Right lobe of liver (tissue), 6 donors: ENCODE results near the gene LPAR2. TPM values are rescaled to one million over a fixed set of nuclear protein-coding genes. Genes with fewer than 3 reads are reported as not detected.

Experiments used
- ATAC-seq, 4 donors: fragments of 200-7000 bp; cut with Tn5 transposase; one replicate each; pipeline ENCODE4 v1.9.1; 2020; ENCODE audit warnings: mild to moderate bottlenecking in 4 of 4, moderate library complexity in 4 of 4
- DNase-seq, 3 donors: peaks; one replicate each; pipeline ENCODE4 v3.0.0-alpha.2; 2020
- H3K27ac ChIP-seq, 3 donors: fragments of 200-600 bp; one replicate each; pipeline ENCODE4 v1.8.0; 2022
- H3K27me3 ChIP-seq, 2 donors: fragments of 200-600 bp; one replicate each; pipeline ENCODE4 v1.8.0; 2022
- H3K36me3 ChIP-seq, 4 donors: fragments of 200-600 bp; sonication (generic) in 1 of 4; one replicate each; pipeline versions ENCODE4 v1.5.1 to v1.8.0; 2017 to 2022; ENCODE audit warnings: control low read depth in 1 of 4
- H3K4me1 ChIP-seq, 4 donors: fragments of 200-600 bp; sonication (generic) in 1 of 4; one replicate each; pipeline versions ENCODE4 v1.5.1 to v1.8.0; 2017 to 2022; ENCODE audit warnings: control low read depth in 1 of 4
- H3K4me3 ChIP-seq, 3 donors: fragments of 200-600 bp; one replicate each; pipeline ENCODE4 v1.8.0; 2022
- H3K9me3 ChIP-seq, 4 donors: fragments of 200-600 bp; sonication (generic) in 1 of 4; one replicate each; pipeline versions ENCODE4 v1.5.1 to v1.8.0; 2017 to 2022; ENCODE audit warnings: control low read depth in 1 of 4
- POLR2A ChIP-seq: fragments of 450-650 bp; IDR thresholded peaks from one replicate; pipeline ENCODE4 v1.6.1; 2017; ENCODE audit warnings: antibody characterized with exemption, mild to moderate bottlenecking
- WGBS: methylation state at CpG from one replicate; pipeline ENCODE4 v1.1.6; 2018; ENCODE audit warnings: low coverage, low lambda C conversion rate; ENCODE audit not compliant: insufficient coverage; ENCODE audit errors: missing lambda C conversion rate; 5-methylcytosine and 5-hydroxymethylcytosine counted together
- intact Hi-C, 2 donors: fragments of 100-400 bp; cut with DNase I; formaldehyde crosslinking; loops; one replicate each; pipeline versions ENCODE4 v1.11.2 to v1.14.1; 2022
- total RNA-seq, 6 experiments: library from RNA; depleted of rRNA in 2 of 6; stranded (reverse); fragments of >200 nt in 2 of 6; fragmentation: NEBNext Ultra II Directional in 3 of 6; extraction: Animal tissue kit (Norgen Biotek cat#: 25700) in 3 of 6; gene quantifications; one replicate each; pipeline versions ENCODE4 v1.1.0 to v1.2.4, GENCODE V29; 2016 to 2023
- TF ChIP-seq, protein P1 (sequence below), 4 donors: fragments of 200-600 bp in 3 of 4; fragments of 450-650 bp in 1 of 4; IDR thresholded peaks; one replicate each; pipeline versions ENCODE4 v1.5.1 to v1.8.0; 2016 to 2022; ENCODE audit warnings: antibody characterized with exemption in 4 of 4, mild to moderate bottlenecking in 2 of 4
- donor health status: DM: no; HTN: yes; CAD: no.
- donor health status: DM: no; HTN: no; CAD: no.
- donor health status: DM: no; HTN: no; CAD: no.
- donor health status: DM: no; HTN: yes; CAD: no.
- donor health status: DM: no; HTN: yes; CAD: no.

The LPAR2 gene
- total RNA-seq, 6 experiments from 2014 or later: 1.7 to 2.7 (median 2.2) TPM

- TF ChIP-seq, protein P1, sequence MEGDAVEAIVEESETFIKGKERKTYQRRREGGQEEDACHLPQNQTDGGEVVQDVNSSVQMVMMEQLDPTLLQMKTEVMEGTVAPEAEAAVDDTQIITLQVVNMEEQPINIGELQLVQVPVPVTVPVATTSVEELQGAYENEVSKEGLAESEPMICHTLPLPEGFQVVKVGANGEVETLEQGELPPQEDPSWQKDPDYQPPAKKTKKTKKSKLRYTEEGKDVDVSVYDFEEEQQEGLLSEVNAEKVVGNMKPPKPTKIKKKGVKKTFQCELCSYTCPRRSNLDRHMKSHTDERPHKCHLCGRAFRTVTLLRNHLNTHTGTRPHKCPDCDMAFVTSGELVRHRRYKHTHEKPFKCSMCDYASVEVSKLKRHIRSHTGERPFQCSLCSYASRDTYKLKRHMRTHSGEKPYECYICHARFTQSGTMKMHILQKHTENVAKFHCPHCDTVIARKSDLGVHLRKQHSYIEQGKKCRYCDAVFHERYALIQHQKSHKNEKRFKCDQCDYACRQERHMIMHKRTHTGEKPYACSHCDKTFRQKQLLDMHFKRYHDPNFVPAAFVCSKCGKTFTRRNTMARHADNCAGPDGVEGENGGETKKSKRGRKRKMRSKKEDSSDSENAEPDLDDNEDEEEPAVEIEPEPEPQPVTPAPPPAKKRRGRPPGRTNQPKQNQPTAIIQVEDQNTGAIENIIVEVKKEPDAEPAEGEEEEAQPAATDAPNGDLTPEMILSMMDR (IDR thresholded peaks at IDR 0.05): no peak
- TF ChIP-seq POLR2A: no peak
- H3K27me3 ChIP-seq: no peaks in the 10 kb centered on the region
- no peaks in the 10 kb centered on the region for H3K9me3 ChIP-seq
- WGBS: 46% methylated on average over 12 of the region's 13 CpGs
- H3K36me3 ChIP-seq: no peaks in the 10 kb centered on the region
- H3K4me1 ChIP-seq: no peaks in the 10 kb centered on the region
- no peak for DNase-seq
- ATAC-seq: peak in 3 of 4 donors; percentile 36 to 77 (median 37)
- intact Hi-C loops: no loop called here
- H3K27ac ChIP-seq: no peak overlapping the region
- H3K4me3 ChIP-seq: no peak overlapping the region
Observed at GRCh38 chr19:19591133-19591825, 36.7 kb downstream of the LPAR2 start.

DNA sequence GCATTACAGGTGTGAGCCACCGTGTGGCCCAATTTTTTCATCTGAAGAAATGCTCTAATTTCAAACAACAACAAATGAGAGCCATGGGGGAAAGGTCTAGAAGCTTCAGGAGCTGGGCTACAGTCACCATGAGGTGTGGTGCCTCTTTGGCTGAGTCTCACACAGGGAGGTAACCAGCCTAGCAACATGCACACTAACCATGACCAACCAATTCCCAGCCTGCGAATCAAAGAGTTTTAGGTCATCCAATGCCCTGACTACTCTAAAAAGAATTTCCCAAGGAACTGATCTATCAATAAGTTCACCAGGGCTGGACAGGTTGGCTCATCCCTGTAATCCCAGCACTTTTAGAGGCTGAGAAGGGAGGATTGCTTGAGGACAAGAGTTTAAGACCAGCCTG, 39.5 kb downstream of the LPAR2 start:
- H3K27ac ChIP-seq: no peak overlapping the region
- no peaks in the 10 kb centered on the region for H3K4me1 ChIP-seq
- intact Hi-C loops: no loop called here
- no peak for TF ChIP-seq POLR2A
- TF ChIP-seq, protein P1 (IDR thresholded peaks at IDR 0.05): no peak
- no peak for DNase-seq
- no peak for ATAC-seq
- H3K4me3 ChIP-seq: no peak overlapping the region
- 71% methylated on average over 2 of the region's 2 CpGs for WGBS
- no peaks in the 10 kb centered on the region for H3K9me3 ChIP-seq
- H3K36me3 ChIP-seq: no peaks in the 10 kb centered on the region
- no peaks in the 10 kb centered on the region for H3K27me3 ChIP-seq

- H3K9me3 ChIP-seq: no peaks in the 10 kb centered on the region
- DNase-seq (no peak), ATAC-seq (no peak)
- no peaks in the 10 kb centered on the region for H3K36me3 ChIP-seq
- intact Hi-C loops: no loop called here
- no peak for TF ChIP-seq POLR2A
- TF ChIP-seq, protein P1 (IDR thresholded peaks at IDR 0.05): no peak
- no peak overlapping the region for H3K27ac ChIP-seq
- no peaks in the 10 kb centered on the region for H3K27me3 ChIP-seq
- H3K4me3 ChIP-seq: no peak overlapping the region
- no peaks in the 10 kb centered on the region for H3K4me1 ChIP-seq
- 62% methylated on average over 2 of the region's 5 CpGs for WGBS
Observed at GRCh38 chr19:19587771-19588170, 40.2 kb downstream of the LPAR2 start.

- Histone ChIP-seq H3K4me1 (no peaks in the 10 kb centered on the region), H3K4me3 (no peak overlapping the region), H3K27ac (no peak overlapping the region), H3K27me3 (no peaks in the 10 kb centered on the region), H3K36me3 (no peaks in the 10 kb centered on the region), H3K9me3 (no peaks in the 10 kb centered on the region)
- ATAC-seq (no peak), DNase-seq (no peak)
- intact Hi-C loops: no loop called here
- TF ChIP-seq POLR2A: no peak
- TF ChIP-seq, protein P1 (IDR thresholded peaks at IDR 0.05): no peak
- 49% methylated on average over 5 of the region's 6 CpGs for WGBS
Observed at GRCh38 chr19:19584356-19584755, 43.7 kb downstream of the LPAR2 start.
